NCI-H345 (cell line): ENCODE measurements around the gene GPR183.

Source experiments
- DNase-seq: peaks from one replicate; lab custom pipeline; 2025; lab: John Stamatoyannopoulos, UW

Gene GPR183

DNA sequence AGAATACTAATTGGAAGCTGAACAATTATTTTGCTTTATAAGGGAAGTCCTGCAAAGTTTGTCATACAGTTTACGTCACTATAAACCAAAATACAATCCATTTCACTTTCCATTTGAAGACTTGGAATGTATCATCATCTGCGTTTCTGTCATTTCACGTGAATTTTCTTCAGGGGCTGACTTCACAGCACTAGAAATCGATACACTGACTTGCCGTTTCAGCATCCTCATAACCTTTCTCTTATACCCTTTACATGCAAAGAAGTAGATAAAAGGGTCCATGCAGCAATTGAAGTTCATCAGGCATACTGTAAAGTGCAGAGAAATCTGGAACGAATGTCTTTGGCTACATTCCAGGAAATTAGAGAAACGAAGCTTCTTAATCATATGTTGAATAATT lies 12.2 kb downstream of the GPR183 start:
- DNase-seq: no peak

GRCh38 chr13:99294198-99294597 lies 13.0 kb downstream of the GPR183 start:
- no peak for DNase-seq

DNA sequence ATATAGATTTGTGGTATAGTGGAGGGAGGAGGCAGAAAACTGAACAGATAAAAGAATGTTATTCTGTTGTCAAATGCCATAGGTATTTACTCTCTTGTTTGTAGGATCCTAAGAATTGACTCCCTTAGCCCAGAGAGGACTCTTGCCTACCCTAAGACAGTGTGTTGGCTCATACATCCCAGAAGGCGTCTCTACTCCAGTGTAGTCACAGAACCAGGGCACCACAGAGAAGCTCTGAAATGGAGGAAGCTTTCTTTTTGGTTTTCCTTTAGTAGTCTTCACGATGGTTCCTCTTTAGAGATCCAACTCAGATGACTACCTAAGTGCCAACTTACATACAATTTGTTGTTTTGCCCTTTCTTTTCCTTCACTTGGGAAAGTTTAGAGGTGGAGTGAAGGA lies 14.0 kb downstream of the GPR183 start:
- DNase-seq: no peak

GRCh38 chr13:99290894-99291293 lies 16.3 kb downstream of the GPR183 start:
- no peak for DNase-seq

- no peak for DNase-seq
Observed at GRCh38 chr13:99289674-99290337, 17.4 kb downstream of the GPR183 start.

GRCh38 chr13:99289271-99289670 lies 17.9 kb downstream of the GPR183 start:
- no peak for DNase-seq

DNA sequence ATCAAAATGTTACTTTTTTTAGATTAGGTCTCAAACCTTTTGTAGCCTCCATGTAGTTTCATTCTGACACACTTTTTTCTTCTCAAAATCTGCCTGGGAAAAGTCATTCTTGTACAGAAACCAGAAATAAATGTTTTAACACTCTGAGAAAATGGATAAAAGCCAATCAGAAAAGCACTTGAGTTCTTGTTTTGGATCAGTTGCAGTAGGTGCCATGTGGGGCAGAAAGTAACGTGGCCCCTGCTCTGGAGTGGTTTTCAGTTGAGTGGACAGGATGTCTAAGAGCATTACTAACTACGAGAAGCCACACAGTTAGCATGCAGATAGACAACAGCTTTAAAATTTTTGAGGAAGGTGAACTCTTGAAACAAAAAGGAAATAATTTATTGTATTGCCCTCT lies 19.1 kb downstream of the GPR183 start:
- no peak for DNase-seq

- DNase-seq: no peak
Observed at GRCh38 chr13:99287551-99287950, 19.6 kb downstream of the GPR183 start.

DNA sequence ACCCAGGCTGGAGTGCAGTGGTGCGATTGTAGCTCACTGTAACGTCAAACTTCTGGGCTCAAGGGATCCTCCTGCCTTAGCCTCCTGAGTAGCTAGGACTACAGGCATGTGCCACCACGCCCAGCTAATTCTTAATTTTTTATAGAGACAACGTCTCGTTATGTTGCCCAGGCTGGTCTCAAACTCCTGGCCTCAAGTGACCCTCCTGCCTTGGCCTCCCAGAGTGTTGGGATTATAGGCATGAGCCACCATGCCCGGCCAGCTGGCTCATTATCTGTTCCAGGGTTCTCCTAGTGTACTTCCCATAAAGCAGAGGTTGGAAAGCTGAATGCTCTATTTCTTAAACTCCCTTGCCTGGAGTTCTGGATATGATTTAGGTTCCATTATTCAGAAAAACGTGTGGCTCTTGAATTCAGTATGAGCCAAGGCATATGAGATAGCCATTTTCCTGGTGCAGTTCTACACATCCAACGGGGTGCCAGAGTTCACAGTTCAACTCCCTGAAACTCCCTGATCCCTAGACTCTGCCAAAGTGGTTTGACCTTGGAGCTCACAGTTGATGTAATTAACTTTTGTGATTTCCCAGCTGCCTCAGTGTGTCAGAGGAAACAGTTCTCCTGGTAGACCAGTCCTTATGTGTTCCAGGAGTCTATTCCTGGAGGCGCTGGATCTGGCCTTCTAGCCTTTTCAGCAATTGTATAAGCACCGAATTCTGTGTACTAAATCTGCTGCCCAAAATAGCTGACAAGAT lies 21.6 kb downstream of the GPR183 start:
- DNase-seq: no peak

- no peak for DNase-seq
Observed at GRCh38 chr13:99282264-99283231, 24.7 kb downstream of the GPR183 start.

GRCh38 chr13:99281811-99282263 lies 25.4 kb downstream of the GPR183 start:
- DNase-seq: no peak

- DNase-seq: no peak
Observed at GRCh38 chr13:99280166-99280565, 27.0 kb downstream of the GPR183 start.

- no peak for DNase-seq
Observed at GRCh38 chr13:99279637-99280036, 27.6 kb downstream of the GPR183 start.

DNA sequence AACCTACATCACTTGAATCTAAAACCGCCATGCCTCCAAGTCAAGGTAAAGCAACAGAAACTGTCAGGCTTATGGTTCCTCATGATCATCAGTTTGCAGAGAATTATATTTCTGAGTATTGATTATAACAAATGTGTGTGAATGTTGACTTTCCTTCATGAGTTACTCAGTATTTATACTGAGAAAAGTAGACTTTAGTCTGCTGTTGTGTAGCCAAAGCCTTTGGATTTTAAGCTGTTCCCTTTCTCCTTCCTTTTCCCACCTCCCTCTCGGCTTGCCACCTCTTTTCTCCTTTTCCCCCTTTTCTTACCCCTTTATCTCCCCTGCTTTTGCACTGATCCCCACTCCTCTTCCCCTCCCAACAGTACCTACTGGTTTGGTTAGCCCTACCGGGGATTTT lies 28.4 kb downstream of the GPR183 start:
- no peak for DNase-seq

- DNase-seq: no peak
Observed at GRCh38 chr13:99278200-99278599, 29.0 kb downstream of the GPR183 start.

- no peak for DNase-seq
Observed at GRCh38 chr13:99277629-99278028, 29.6 kb downstream of the GPR183 start.

DNA sequence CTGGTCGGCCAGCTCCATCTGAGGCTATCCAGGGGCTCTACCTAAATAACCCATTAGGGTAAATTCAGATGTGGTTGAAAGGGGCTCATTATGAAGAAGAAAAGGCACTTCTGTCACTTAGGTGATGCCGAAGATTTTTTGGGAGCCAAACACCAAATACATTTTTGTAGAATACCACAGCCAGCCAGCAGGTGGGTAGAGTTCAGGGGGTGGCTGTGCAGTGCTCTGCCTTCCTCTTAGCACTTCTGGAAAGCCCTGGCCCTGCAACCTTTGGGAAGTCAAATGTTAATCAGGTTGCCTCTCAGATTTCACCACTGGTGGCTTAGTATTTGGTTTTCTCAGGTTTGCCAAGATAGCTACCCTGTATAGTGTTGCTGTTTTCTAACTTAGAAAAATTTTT lies 30.5 kb downstream of the GPR183 start:
- DNase-seq: no peak

- DNase-seq: no peak
Observed at GRCh38 chr13:99275093-99275469, 32.1 kb downstream of the GPR183 start.

GRCh38 chr13:99273128-99273527 lies 34.1 kb downstream of the GPR183 start:
- DNase-seq: no peak

DNA sequence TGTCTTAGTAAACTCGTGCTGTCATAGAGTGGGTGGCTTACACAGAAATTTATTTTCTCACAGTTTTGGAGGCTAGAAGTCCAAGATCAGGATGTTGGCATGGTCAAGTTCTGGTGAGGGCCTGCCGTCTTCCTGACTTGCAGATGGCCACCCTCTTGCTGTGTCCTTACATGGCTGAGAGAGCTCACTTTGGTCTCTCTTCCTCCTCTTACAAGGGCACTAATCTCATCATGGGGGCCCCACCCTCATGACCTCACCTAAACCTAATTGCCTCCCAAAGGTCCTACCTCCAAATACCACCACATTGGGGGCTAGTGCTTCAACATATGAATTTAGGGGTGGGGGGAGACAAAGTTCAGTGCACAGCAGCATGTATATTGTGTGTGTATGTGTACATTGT lies 34.7 kb downstream of the GPR183 start:
- DNase-seq: no peak

DNA sequence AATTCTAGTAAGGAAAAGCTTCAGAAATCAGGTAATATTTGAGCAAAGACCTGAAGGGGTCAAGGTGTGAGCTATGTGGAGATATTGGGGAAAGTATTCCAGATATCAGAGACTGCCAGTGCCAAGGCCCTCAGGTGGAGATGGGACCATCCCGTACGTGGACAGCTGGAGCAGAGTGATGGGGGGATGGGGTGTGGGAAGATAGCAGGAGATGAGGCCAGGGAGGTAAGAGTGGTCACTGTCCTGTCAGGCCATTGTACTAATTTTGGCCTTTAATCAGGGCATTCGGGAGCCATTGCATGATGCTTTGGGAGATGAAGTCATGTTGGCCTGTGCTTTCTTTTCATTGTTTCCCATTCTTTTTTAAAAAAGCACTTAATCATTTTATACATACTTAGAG lies 36.0 kb downstream of the GPR183 start:
- DNase-seq: no peak

- DNase-seq: no peak
Observed at GRCh38 chr13:99270518-99270917, 36.7 kb downstream of the GPR183 start.
